Measurements from ENCODE around the gene YBEY. TPM values are rescaled to one million over a fixed set of nuclear protein-coding genes. Genes with fewer than 3 reads are reported as not detected.
"Not testable (repeated sequence)": the region's sequence is repeated elsewhere in the genome, so short reads cannot be mapped to it uniquely, and the experiment has no call there.

The YBEY gene
- total RNA-seq, 2 experiments from 2014 or later = 16.4 to 17.7 TPM

- POLR2A ChIA-PET = no interaction called here
Observed at GRCh38 chr21:46295996-46296752, 10.0 kb downstream of the YBEY start.

DNA sequence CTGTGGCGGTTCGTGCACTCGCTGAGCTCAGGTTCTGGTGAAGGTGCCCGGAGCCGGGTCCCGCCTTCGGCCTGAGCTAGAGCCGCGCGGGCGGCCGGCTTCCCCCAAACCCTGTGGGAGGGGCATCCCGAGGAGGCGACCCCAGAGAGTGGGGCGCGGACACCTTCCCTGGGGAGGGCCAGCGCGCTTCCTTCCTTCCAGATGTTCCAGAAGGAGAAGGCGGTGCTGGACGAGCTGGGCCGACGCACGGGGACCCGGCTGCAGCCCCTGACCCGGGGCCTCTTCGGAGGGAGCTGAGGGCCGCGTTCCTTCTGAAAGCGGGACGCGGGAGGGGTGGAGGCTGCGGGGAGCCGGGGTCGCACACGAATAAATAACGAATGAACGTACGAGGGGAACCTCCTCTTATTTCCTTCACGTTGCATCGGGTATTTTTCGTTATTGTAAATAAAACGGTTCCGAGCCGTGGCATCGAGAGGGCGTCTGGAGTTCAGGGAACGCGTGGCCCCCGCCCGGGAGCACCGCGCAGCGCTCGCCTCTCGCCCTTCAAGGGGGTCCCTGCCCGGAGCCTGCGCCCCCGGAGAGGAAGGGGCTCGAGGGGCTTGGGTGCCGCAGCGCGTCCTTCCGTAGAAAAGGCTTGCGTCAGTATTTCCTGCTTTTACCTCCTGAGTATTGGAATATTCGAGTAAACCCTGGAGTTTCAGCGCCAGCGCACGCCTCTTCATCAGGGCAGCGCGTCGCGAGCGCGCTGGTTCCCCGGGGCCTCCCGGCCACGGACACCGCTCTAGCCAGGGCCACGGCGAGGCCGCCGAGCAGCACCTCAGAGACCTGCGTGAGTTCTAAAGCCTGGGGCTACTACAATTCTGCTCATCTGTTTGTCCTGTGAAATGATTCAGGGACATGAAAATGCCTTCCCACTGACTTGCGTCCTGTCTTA is 11.5 kb downstream of the YBEY start:
- POLR2A ChIA-PET = interaction anchor here (0.5 kb wide), 1 partner anchor 23 kb away, joined by 5 read pairs; no protein-coding TSS in a partner anchor
- CTCF ChIA-PET = interaction anchor here (1.6 kb wide), 1 partner anchor 124 kb away, joined by 3 read pairs; no protein-coding TSS in a partner anchor

More at GRCh38 chr21:46295996-46296752, 10.0 kb downstream of the YBEY start:
- CTCF ChIA-PET = interaction anchor here (0.9 kb wide), 1 partner anchor 24 kb away, joined by 3 read pairs; no protein-coding TSS in a partner anchor

- CTCF ChIA-PET = interaction anchor here (1.0 kb wide), 1 partner anchor 26 kb away, joined by 3 read pairs; no protein-coding TSS in a partner anchor
- POLR2A ChIA-PET = no interaction called here
Observed at GRCh38 chr21:46299167-46299566, 13.0 kb downstream of the YBEY start.

- POLR2A ChIA-PET = no interaction called here
- CTCF ChIA-PET = no interaction called here
Observed at GRCh38 chr21:46301759-46302158, 15.6 kb downstream of the YBEY start.

- ChIA-PET POLR2A (no interaction called here), CTCF (interaction anchor here (0.7 kb wide), 1 partner anchor 152 kb away, joined by 3 read pairs; no protein-coding TSS in a partner anchor)
Observed at GRCh38 chr21:46304437-46304836, 18.3 kb downstream of the YBEY start.

DNA sequence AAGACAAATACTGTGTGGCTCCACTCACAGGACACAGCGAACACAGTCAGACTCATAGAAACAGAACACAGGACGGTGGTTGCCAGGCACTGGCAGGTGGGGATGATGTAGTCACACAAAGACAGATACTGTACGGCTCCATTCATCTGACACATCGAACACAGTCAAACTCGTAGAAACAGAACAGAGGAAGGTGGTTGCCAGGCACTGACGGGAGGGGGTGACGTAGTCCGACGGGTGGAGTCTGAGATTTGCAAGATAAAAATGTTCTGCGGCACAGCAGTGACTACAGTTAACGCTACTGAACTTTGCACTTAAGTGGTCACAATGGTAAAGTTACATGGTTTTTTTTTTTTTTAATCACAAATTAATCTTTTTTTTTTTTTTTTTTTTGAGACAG is 18.8 kb downstream of the YBEY start:
- POLR2A ChIA-PET = interaction anchor here (0.6 kb wide), 1 partner anchor 10 kb away, joined by 9 read pairs; no protein-coding TSS in a partner anchor
- CTCF ChIA-PET = no interaction called here

GRCh38 chr21:46307625-46308024 is 21.5 kb downstream of the YBEY start:
- CTCF ChIA-PET = interaction anchor here (1.0 kb wide), 1 partner anchor 15 kb away, joined by 3 read pairs; no protein-coding TSS in a partner anchor
- POLR2A ChIA-PET = no interaction called here

DNA sequence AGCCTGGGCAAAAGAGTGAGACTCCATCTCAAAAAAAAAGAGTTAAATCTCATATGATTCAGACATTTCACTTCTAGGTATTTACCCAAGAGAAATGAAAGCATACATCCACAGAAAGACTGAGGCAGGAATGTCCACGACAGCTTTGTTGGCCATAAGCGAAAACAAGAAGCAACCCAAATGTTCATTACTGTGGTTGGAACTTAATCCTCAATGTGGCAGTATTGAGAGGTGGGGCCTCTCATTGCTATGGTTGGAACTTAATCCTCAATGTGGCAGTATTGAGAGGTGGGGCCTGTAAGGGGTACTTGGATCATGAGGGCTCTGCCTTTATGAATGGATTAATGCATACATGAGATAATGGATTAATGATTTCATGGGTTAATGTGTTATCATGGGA is 22.3 kb downstream of the YBEY start:
- POLR2A ChIA-PET = no interaction called here
- CTCF ChIA-PET = interaction anchor here (1.0 kb wide), 1 partner anchor 14 kb away, joined by 3 read pairs; no protein-coding TSS in a partner anchor

- CTCF ChIA-PET = interaction anchor here (0.6 kb wide), 1 partner anchor 1427 kb away, joined by 4 read pairs; no protein-coding TSS in a partner anchor
- POLR2A ChIA-PET = not testable (repeated sequence)
Observed at GRCh38 chr21:46310260-46310659, 24.1 kb downstream of the YBEY start.

- ChIA-PET CTCF (no interaction called here), POLR2A (interaction anchor here (1.0 kb wide), 1 partner anchor 11 kb away, joined by 4 read pairs; no protein-coding TSS in a partner anchor)
Observed at GRCh38 chr21:46311568-46311967, 25.4 kb downstream of the YBEY start.

GRCh38 chr21:46312949-46313348 is 26.8 kb downstream of the YBEY start:
- POLR2A ChIA-PET = no interaction called here
- CTCF ChIA-PET = no interaction called here

GRCh38 chr21:46314441-46315020 is 28.4 kb downstream of the YBEY start:
- POLR2A ChIA-PET = no interaction called here

GRCh38 chr21:46316708-46317324 is 30.7 kb downstream of the YBEY start:
- POLR2A ChIA-PET = no interaction called here
- CTCF ChIA-PET = no interaction called here

More at GRCh38 chr21:46314441-46315020, 28.4 kb downstream of the YBEY start:
- CTCF ChIA-PET = no interaction called here

GRCh38 chr21:46317710-46318463 is 31.7 kb downstream of the YBEY start:
- ChIA-PET POLR2A (no interaction called here), CTCF (no interaction called here)

- CTCF ChIA-PET = no interaction called here
- POLR2A ChIA-PET = no interaction called here
Observed at GRCh38 chr21:46318464-46318845, 32.3 kb downstream of the YBEY start.

GRCh38 chr21:46319186-46319585 is 33.0 kb downstream of the YBEY start:
- POLR2A ChIA-PET = no interaction called here
- CTCF ChIA-PET = interaction anchor here (1.2 kb wide), 1 partner anchor 23 kb away, joined by 3 read pairs; no protein-coding TSS in a partner anchor

- CTCF ChIA-PET = interaction anchor here (1.2 kb wide), 1 partner anchor 24 kb away, joined by 3 read pairs; no protein-coding TSS in a partner anchor
- POLR2A ChIA-PET = no interaction called here
Observed at GRCh38 chr21:46320331-46320801, 34.2 kb downstream of the YBEY start.
